ENCODE measurements around the gene HS6ST2.

HS6ST2 gene

DNA sequence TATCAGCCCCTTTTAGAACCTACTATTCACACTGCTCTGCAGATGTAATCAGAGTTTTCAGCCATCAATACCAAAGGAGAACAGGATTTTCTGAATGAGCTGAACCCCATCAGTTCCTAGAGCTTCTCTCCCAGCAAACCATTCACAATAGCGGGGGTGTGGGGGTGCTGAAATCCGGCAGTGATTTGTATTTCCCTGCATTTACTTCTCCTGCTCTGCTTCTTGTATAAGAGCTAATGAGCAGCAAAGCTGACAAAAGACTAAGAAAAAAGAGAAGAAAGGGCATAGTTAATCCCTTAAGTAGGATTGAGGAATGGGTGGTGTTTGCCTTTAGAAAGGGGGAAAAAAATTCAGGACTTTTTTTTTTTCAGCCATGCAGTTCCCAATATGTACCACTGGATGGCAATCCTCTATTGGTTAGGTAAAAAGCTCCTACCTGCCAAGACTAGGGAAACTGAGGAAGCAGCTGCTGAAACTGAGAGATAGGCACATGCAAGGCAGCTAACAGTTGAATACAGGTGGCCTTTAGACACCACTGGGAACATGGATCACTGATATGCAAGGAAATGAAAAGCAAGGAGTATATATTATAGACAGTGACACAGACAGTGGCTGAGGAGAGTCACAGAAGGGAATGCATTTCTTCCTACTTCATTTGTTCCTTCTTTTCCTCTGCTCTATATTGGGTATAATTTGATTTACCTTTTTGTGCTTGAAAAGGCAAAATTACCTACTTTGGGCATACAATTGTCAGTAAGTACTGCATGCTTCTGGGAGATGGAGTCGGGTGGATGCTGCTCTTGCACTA, 217.9 kb downstream of the HS6ST2 start:
- no peak for DNase-seq (ENCODE audit: low spot score)

DNA sequence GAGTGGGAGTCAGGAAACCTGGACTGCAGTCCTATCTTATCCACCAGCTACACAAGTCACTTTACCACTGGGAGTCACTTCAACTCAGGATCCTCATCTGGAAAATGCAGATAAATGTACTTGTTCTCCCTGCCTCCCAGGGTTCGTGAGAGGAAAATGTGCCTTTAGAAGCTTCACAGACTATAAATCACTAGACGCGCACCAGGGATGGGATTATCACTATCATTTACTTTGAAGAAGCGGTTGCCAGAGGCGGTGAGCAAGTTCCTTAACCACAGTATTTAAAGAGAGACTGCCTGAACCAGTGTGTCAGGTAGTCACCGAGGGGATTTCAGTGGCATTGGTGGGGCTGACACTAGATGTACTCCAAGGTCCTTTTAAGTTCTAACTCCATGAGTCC, 219.5 kb downstream of the HS6ST2 start:
- DNase-seq (ENCODE audit: low spot score): no peak

DNA sequence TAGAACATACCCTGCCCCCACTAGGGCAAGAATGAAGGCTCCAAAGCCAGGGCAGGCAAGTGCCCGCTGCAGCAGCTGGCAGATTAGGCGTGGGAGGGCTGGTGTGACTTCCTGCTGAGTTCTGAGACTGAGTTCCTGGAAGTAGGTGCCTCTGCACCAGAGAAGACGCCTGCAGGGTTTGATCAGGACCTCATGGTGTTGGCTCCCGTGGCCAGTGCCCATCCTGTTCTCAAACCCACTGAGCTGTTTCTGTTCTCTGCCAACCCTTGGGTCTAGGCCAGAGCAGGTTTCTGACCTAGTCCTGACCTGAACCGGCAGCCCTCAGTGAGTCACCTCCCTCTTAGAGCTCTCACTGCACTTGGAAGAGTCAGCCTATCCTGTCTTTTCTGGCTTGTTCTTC, 220.7 kb downstream of the HS6ST2 start:
- no peak for DNase-seq (ENCODE audit: low spot score)

DNA sequence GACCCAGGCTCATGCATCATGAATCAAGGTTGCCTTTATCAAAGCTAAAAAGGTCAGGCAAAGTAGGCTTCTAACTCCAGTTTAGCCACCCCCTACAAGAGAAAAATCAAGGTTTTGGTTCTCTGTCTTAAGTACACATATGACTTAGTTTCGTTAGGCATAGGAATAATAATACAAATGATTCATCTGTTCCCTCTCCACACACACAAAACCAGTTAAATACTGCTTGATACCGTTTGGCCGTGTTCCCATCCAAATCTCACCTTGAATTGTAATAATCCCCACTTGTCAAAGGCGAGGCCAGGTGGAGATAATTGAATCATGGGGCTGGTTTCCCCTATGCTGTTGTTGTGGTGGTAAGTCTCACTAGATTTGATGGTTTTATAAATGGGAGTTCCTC, 226.2 kb downstream of the HS6ST2 start:
- no peak for DNase-seq (ENCODE audit: low spot score)

- DNase-seq (ENCODE audit: low spot score): no peak
Measured at GRCh38 chrX:132730726-132731125, 227.7 kb downstream of the HS6ST2 start.

DNA sequence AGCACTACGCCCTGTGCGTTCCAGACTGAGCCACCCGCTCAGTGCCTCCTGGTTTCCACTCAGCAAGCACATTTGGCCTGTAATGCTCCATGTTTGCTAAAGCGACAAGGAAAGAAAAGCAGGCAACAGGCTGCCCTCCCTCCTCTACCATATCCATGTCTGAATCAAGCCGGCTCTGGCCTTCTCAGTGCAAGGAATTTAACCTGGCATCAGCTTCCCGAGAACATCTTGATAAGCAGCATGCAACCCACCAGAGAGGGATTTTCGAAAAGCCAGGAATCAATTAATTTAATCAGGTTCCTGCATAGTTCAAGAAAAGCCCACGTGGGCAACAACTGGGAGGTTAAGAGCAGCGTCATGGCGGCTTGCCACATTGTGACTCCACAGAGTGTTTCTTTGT, 228.2 kb downstream of the HS6ST2 start:
- DNase-seq (ENCODE audit: low spot score): no peak

DNA sequence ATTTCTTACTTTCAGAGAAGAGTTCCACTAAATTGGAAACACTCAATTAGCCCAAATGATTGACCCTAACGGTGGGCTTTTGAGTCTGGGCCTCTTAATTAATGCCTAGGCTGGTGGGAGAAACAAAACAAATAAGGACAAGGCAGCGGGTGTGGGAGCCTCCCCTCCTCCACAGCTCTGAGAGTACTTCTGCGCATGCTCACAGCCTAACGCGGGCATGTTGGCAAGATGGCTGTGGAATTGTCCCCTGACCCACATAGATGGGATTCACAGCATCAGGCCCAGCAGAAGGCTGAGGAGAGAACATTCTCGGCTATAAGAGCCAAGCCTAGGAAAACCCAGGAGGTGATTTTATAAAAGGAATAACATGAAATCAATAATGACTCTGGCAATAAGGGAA, 230.1 kb downstream of the HS6ST2 start:
- no peak for DNase-seq (ENCODE audit: low spot score)

DNA sequence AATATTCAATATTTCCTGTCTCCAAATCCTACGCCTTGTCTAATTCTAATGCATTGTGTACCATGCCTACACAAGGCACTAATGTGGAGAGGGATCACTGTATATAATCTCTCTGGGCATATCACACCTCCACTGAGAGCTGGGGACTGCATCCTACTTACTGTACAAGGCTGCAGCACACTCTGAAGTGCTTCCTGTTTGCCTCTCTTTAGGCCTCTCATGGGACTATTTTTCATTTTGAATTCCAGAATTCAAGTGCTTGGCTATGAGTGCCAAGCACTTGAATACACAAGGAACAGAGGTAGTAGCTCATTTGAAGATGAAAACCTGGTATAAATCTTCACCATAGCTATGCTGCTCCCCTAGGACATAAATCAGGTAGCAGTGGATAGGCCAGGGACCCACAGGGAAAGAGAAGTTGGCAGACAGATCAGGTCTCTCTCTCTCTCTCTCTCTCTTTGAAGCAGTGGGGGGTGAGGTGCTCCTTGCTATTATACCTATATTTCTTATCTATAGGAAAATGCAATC, 239.9 kb downstream of the HS6ST2 start:
- no peak for DNase-seq (ENCODE audit: low spot score)

DNA sequence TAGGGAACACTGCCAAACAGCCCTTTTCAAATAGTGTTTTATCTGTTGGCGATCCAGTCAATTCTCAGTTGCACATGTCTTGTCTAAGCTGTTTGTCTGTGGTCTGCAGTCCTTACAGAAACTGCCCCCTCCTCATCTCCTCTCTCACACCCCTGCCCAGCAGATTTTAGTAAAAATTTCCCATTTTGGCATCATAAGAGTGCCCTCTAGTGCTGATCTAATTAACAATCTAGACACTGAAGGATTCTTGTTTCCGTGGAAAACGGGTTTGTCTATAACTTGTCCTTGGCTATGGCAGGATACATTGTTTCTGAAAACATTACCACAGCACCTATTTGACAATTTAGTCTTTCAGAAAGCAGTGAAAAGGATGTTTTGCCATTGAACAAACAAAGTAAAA, 242.4 kb downstream of the HS6ST2 start:
- no peak for DNase-seq (ENCODE audit: low spot score)

DNA sequence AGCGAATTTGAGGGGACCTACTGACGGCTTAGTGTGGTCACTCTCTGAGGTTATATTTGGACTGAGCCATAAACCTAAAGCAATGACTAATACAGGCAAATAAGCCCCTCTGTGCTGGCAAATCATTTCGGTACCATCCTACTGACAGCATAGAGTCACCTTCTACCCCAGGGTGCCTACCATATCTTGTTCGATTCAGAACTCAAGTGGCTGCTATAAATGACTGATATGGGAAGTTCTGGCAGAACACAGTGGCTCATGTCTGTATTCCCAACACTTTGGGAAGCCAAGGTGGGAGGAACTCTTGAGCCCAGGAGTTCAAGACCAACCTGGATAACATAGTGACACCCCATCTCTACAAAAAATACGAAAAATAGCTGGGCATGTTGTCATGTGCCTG, 243.5 kb downstream of the HS6ST2 start:
- no peak for DNase-seq (ENCODE audit: low spot score)

DNA sequence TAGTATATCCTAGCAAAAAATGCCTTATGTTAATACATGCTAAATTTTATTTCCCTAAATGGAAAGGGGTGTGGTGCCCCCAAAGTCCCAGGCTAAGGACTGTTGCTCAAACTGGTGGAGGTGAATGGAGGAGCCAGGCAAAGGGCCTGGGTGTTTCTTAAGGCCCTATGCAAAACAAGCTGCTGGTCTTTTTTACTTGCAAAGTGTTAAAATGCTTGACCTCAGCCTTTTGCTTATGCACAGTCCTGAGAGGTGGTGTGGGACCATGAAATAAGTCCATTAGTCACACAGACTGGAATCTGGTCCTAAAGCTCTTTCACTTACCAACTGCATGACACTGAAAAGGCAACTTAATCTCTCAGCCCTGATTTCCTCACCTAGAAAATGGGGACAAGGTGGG, 246.1 kb downstream of the HS6ST2 start:
- no peak for DNase-seq (ENCODE audit: low spot score)

- DNase-seq (ENCODE audit: low spot score): no peak
Measured at GRCh38 chrX:132710656-132711155, 247.7 kb downstream of the HS6ST2 start.

- no peak for DNase-seq (ENCODE audit: low spot score)
Measured at GRCh38 chrX:132708529-132708928, 249.9 kb downstream of the HS6ST2 start.

DNA sequence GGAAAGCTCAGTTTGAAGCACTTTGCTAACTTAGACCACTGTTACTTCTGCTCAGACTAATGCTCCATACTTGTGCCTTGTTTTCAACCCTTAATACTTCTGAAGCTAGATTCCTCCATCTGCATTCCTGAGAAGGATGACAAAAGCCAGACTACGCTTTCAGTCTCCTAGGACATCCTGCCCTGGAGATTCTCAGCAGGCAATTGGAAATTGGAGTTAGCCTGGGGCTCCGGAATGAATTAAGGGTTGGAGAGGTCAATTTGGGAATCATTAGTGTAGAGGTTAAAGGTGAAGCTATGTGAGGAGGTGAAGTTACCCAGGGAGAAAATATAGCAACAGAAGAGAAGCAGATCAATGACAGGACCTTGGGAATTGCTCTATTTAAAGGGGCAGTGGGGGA, 253.7 kb downstream of the HS6ST2 start:
- DNase-seq (ENCODE audit: low spot score): no peak

GRCh38 chrX:132694382-132694781, 264.0 kb downstream of the HS6ST2 start:
- DNase-seq (ENCODE audit: low spot score): no peak

DNA sequence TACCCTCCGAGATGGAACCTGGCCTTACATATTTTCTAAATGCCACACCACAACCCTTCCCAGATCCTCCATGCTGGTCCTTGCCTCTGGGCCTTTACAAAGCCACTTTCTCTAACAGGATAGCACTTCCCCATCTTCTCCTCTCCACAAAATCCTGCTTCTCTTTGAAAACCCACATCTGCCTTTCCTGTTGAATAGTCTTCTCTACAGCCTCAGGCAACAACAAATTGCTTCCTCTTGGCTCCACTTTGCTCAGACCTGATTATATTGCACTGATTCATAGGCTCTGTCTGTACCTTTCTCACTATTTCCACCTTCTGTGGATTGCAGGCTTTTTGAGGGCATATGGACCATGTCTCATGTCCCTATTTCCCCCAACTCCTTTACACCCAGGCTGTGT, 265.9 kb downstream of the HS6ST2 start:
- no peak for DNase-seq (ENCODE audit: low spot score)

GRCh38 chrX:132692066-132692465, 266.4 kb downstream of the HS6ST2 start:
- no peak for DNase-seq (ENCODE audit: low spot score)

GRCh38 chrX:132689612-132690563, 268.5 kb downstream of the HS6ST2 start:
- DNase-seq (ENCODE audit: low spot score): no peak

- DNase-seq (ENCODE audit: low spot score): no peak
Measured at GRCh38 chrX:132685276-132685675, 273.2 kb downstream of the HS6ST2 start.

DNA sequence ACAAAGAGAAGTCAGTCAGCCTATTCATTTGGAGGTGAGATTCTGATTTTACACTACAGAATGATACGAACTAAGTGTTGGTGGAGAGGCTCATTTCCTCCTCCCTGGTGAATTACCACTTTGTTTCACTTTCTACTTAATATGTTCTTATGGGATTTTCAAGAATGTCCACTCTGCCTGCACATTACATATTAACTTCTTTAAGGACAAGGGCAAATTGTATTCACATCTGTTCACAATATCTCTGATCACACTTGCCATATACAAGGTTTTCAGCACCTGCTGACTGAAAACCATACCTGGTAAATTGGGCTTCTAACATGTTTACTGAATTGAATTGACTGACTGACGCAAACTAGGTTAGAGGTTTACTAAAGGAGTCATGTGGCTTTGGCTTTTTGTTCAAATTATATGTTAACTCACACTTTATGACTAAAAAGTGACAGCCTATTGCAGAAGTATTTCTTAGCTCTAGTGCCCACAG, 281.2 kb downstream of the HS6ST2 start:
- DNase-seq (ENCODE audit: low spot score): no peak

GRCh38 chrX:132676561-132677186, 281.8 kb downstream of the HS6ST2 start:
- no peak for DNase-seq (ENCODE audit: low spot score)

- no peak for DNase-seq (ENCODE audit: low spot score)
Measured at GRCh38 chrX:132676102-132676501, 282.3 kb downstream of the HS6ST2 start.
